ENCODE measurements around the gene MPND.
A peak's percentile ranks its signal among the peaks of the same experiment; 100 is the strongest.
"Not testable (repeated sequence)": the region's sequence is repeated elsewhere in the genome, so short reads cannot be mapped to it uniquely, and the experiment has no call there.

MPND gene

DNA sequence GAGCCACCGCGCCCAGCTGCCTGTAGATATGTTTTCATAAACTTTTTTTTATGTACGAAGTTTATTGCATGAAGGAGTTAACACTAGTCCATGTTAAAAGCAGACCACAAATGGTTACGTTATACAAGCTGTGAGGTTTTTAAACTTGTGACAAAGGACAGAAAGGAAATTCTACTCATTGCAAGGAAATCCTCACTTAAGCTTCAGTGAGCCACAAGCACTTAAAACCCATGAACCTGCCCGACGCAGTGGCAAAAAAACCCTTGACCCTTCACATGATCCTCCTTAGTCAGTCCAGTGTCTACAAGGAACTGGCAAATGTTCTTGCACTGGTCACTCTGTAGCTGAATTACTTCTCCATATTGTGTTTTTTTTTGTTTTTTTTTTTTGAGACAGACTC is 4.2 kb downstream of the MPND start (continued):
- no peak for TF ChIP-seq ZNF23 (tag by site-specific recombination; IDR thresholded peaks at IDR 0.05; ENCODE audit: borderline replicate concordance)
- TF ChIP-seq IKZF3 (tag by site-specific recombination; IDR thresholded peaks at IDR 0.05): no peak
- TF ChIP-seq, protein P1, sequence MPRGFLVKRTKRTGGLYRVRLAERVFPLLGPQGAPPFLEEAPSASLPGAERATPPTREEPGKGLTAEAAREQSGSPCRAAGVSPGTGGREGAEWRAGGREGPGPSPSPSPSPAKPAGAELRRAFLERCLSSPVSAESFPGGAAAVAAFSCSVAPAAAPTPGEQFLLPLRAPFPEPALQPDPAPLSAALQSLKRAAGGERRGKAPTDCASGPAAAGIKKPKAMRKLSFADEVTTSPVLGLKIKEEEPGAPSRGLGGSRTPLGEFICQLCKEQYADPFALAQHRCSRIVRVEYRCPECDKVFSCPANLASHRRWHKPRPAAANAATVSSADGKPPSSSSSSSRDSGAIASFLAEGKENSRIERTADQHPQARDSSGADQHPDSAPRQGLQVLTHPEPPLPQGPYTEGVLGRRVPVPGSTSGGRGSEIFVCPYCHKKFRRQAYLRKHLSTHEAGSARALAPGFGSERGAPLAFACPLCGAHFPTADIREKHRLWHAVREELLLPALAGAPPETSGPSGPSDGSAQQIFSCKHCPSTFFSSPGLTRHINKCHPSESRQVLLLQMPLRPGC (tag by site-specific recombination; IDR thresholded peaks at IDR 0.05): no peak
- TF ChIP-seq ZNF514 (tag by site-specific recombination; IDR thresholded peaks at IDR 0.05): no peak

DNA sequence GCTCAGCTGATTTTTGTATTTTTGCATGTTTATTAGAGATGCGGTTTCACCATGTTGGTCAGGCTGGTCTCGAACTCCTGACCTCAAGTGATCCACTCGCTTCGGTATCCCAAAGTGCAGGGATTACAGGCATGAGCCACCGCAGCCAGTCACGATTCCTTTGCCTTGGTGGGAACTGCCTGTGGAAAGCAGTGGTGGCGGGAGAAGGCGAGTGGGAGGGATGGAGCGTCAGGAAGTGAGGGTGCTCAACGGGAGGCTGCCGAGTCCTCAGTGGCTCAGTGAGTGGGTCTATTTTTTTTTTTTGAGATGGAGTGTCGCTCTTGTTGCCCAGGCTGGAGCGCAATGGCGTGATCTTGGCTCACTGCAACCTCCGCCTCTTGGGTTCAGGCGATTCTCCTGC is 5.9 kb downstream of the MPND start:
- H3K27ac ChIP-seq (ENCODE audit: extremely low read depth, low read depth, low read length); H3K4me1 ChIP-seq (ENCODE audit: control insufficient read depth, insufficient read depth, low read length); H3K4me3 ChIP-seq (ENCODE audit: low read depth, low read length); POLR2A ChIA-PET; H3K9me3 ChIP-seq (ENCODE audit: control insufficient read depth, insufficient read depth, low read depth, low read length): not testable (repeated sequence)
- H3K36me3 ChIP-seq (ENCODE audit: control insufficient read depth in 2 of 2, insufficient read depth in 1 of 2, low read length in 2 of 2): peaks cover 12 to 37% of the 10 kb centered on the region in 2 experiments; a peak in 2 of 3 replicates
- CTCF ChIA-PET: interaction anchor here (0.6 kb wide), 2 partner anchors 28 to 81 kb away, joined by 3 read pairs; no protein-coding TSS in a partner anchor

DNA sequence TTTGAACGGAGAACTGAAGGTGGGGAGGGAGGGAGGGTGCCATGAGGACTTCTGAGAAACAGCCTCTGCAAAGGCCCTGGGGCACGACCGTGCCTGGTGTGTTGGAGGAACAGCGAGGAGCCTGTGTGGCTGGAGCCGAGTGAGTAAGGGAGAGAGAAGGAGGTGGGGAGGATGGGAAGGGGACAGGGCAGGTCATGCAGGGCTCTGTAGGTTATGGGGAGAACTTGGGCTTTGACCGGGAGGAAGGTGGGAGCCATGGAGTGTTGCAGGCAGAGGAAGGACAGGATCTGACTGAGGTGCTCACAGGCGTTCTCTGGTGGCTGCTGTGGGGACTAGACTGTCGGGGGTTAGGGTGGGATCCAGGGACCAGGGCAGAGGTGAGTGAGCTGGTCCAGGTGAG is 6.7 kb downstream of the MPND start:
- Histone ChIP-seq H3K4me1 (ENCODE audit: control insufficient read depth, insufficient read depth, low read length) (no peaks in the 10 kb centered on the region), H3K27ac (ENCODE audit: extremely low read depth, low read depth, low read length) (no peak overlapping the region), H3K36me3 (ENCODE audit: control insufficient read depth in 2 of 2, insufficient read depth in 1 of 2, low read length in 2 of 2) (peaks cover 12 to 41% of the 10 kb centered on the region in 2 experiments; a peak in 2 of 3 replicates), H3K9me3 (ENCODE audit: control insufficient read depth, insufficient read depth, low read depth, low read length) (no peaks in the 10 kb centered on the region), H3K4me3 (ENCODE audit: low read depth, low read length) (no peak overlapping the region)
- TF ChIP-seq ZNF623 (tag by site-specific recombination; IDR thresholded peaks at IDR 0.05) (peak; percentile 95), ZNF16 (tag by site-specific recombination; IDR thresholded peaks at IDR 0.05; ENCODE audit: low read depth) (peak; percentile 97), ZBTB21 (tag by site-specific recombination; IDR thresholded peaks at IDR 0.05) (no peak)
- POLR2A ChIA-PET: no interaction called here
- CTCF ChIA-PET: interaction anchor here (5.0 kb wide), 1 partner anchor 83 kb away, joined by 92 read pairs; no protein-coding TSS in a partner anchor

DNA sequence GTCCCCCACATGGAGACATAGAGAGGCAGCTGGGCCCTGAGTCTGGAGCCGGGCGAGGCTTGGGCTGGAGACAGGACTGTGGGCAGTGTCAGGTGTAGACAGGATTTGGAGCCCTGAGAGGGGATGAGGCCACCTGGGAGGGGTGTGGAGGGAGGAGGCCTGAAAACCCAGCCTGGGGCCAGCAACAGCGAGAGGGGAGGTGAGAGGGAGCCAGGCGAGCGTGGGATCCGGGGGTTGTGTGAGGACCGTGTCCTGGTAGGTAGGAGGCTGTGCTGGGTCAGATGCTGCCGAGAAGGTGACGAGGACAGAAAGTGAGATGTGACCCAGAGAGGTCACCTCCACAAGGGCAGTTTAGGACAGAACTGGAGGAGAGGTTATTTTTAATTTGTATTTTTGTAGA is 7.4 kb downstream of the MPND start:
- H3K36me3 ChIP-seq (ENCODE audit: control insufficient read depth in 2 of 2, insufficient read depth in 1 of 2, low read length in 2 of 2): peaks cover 12 to 39% of the 10 kb centered on the region in 2 experiments; a peak in 2 of 3 replicates
- no peaks in the 10 kb centered on the region for H3K9me3 ChIP-seq (ENCODE audit: control insufficient read depth, insufficient read depth, low read depth, low read length)
- ChIA-PET POLR2A (no interaction called here), CTCF (interaction anchor here (5.0 kb wide), 1 partner anchor 83 kb away, joined by 92 read pairs; no protein-coding TSS in a partner anchor)
- TF ChIP-seq SCRT1 (tag by site-specific recombination; IDR thresholded peaks at IDR 0.05; ENCODE audit: borderline replicate concordance): no peak
- TF ChIP-seq, protein P2, sequence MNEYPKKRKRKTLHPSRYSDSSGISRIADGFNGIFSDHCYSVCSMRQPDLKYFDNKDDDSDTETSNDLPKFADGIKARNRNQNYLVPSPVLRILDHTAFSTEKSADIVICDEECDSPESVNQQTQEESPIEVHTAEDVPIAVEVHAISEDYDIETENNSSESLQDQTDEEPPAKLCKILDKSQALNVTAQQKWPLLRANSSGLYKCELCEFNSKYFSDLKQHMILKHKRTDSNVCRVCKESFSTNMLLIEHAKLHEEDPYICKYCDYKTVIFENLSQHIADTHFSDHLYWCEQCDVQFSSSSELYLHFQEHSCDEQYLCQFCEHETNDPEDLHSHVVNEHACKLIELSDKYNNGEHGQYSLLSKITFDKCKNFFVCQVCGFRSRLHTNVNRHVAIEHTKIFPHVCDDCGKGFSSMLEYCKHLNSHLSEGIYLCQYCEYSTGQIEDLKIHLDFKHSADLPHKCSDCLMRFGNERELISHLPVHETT (tag by site-specific recombination; IDR thresholded peaks at IDR 0.05): no peak
- TF ChIP-seq, protein P3, sequence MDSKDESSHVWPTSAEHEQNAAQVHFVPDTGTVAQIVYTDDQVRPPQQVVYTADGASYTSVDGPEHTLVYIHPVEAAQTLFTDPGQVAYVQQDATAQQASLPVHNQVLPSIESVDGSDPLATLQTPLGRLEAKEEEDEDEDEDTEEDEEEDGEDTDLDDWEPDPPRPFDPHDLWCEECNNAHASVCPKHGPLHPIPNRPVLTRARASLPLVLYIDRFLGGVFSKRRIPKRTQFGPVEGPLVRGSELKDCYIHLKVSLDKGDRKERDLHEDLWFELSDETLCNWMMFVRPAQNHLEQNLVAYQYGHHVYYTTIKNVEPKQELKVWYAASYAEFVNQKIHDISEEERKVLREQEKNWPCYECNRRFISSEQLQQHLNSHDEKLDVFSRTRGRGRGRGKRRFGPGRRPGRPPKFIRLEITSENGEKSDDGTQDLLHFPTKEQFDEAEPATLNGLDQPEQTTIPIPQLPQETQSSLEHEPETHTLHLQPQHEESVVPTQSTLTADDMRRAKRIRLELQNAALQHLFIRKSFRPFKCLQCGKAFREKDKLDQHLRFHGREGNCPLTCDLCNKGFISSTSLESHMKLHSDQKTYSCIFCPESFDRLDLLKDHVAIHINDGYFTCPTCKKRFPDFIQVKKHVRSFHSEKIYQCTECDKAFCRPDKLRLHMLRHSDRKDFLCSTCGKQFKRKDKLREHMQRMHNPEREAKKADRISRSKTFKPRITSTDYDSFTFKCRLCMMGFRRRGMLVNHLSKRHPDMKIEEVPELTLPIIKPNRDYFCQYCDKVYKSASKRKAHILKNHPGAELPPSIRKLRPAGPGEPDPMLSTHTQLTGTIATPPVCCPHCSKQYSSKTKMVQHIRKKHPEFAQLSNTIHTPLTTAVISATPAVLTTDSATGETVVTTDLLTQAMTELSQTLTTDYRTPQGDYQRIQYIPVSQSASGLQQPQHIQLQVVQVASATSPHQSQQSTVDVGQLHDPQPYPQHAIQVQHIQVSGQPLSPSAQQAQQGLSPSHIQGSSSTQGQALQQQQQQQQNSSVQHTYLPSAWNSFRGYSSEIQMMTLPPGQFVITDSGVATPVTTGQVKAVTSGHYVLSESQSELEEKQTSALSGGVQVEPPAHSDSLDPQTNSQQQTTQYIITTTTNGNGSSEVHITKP (tag by site-specific recombination; IDR thresholded peaks at IDR 0.05): peak; percentile 39; the same call in 1 of the 2 replicates
- no peak overlapping the region for H3K4me3 ChIP-seq (ENCODE audit: low read depth, low read length)
- H3K4me1 ChIP-seq (ENCODE audit: control insufficient read depth, insufficient read depth, low read length): no peaks in the 10 kb centered on the region
- H3K27ac ChIP-seq (ENCODE audit: extremely low read depth, low read depth, low read length): no peak overlapping the region

Data from HEK293 (cell line).